ENCODE measurements around the gene STAT6.

STAT6 gene

DNA sequence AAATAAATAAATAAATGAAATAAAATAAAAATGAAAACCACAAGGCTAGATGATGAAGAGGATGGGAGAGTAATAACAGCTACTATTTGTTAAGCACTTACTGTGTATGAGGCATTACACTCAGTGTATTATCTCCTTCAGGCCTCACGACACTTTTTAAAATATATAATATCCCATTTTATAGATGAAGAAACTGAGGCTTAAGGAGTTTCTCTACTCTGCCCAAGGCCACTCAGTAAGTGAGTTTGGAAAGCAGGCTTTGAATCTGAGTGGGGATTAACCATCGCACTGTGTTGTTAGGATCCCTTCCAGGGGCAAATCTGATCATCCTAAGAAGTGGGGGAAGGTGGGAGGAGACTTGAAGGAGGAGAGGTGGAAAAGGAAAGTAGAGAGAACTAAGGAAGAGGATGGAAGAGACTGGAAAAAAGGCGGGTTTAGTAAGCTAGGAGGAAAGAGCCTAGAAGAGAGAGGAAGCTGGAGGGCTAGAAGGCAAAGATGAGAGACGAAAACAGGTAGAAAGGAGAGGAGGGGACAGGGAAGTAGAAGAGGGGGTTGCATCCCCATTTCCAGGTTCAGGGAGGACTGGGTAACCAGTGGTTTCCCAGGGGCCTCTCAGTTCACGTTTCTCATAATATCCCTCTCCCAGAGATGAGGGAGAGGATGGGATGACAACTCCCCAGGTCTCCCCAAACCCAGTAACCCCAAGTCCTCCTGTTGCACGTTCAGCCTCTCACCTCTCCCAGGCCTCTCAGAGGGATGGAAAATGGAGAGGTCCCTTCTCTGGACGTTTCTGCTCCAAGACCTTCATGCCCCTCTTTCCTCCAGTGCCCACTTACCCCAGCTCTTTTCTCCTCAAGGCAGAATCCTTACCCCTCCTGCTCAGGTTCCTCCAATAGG, 1.7 kb downstream of the STAT6 start:
- Histone ChIP-seq H3K9me2 (replicated peaks; ENCODE audit: control insufficient read depth, low read length) (no peaks in the 10 kb centered on the region), H4K20me1 (ENCODE audit: control insufficient read depth, insufficient read depth, low read depth, low read length) (peaks cover 22% of the 10 kb centered on the region; the same call in 1 of the 2 replicates), H3F3A (ENCODE audit: control insufficient read depth, insufficient read depth) (no peaks in the 10 kb centered on the region), H3K36me3 (ENCODE audit: control insufficient read depth, low read length) (peaks cover 62% of the 10 kb centered on the region), H3K27ac (ENCODE audit: low read depth, low read length) (peak overlapping the region; percentile 90), H3K79me2 (ENCODE audit: control insufficient read depth, low read length) (peaks cover 58% of the 10 kb centered on the region), H3K4me1 (ENCODE audit: control insufficient read depth, low read length) (peaks cover 42% of the 10 kb centered on the region), H3K4me3 (ENCODE audit: low read length) (peak overlapping the region; percentile 83), H3K27me3 (ENCODE audit: control insufficient read depth, low read length) (no peaks in the 10 kb centered on the region), H3K9me3 (ENCODE audit: control insufficient read depth, insufficient read depth, low read length) (no peaks in the 10 kb centered on the region), H3K4me2 (ENCODE audit: low read length) (peak overlapping the region; percentile 92)
- no peak for TF ChIP-seq EZH2phosphoT487 (IDR thresholded peaks at IDR 0.05; ENCODE audit: borderline replicate concordance, low read length)
- TF ChIP-seq, protein P1, sequence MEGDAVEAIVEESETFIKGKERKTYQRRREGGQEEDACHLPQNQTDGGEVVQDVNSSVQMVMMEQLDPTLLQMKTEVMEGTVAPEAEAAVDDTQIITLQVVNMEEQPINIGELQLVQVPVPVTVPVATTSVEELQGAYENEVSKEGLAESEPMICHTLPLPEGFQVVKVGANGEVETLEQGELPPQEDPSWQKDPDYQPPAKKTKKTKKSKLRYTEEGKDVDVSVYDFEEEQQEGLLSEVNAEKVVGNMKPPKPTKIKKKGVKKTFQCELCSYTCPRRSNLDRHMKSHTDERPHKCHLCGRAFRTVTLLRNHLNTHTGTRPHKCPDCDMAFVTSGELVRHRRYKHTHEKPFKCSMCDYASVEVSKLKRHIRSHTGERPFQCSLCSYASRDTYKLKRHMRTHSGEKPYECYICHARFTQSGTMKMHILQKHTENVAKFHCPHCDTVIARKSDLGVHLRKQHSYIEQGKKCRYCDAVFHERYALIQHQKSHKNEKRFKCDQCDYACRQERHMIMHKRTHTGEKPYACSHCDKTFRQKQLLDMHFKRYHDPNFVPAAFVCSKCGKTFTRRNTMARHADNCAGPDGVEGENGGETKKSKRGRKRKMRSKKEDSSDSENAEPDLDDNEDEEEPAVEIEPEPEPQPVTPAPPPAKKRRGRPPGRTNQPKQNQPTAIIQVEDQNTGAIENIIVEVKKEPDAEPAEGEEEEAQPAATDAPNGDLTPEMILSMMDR (IDR thresholded peaks at IDR 0.05; ENCODE audit: low read depth, low read length, poor library complexity, severe bottlenecking): no peak

DNA sequence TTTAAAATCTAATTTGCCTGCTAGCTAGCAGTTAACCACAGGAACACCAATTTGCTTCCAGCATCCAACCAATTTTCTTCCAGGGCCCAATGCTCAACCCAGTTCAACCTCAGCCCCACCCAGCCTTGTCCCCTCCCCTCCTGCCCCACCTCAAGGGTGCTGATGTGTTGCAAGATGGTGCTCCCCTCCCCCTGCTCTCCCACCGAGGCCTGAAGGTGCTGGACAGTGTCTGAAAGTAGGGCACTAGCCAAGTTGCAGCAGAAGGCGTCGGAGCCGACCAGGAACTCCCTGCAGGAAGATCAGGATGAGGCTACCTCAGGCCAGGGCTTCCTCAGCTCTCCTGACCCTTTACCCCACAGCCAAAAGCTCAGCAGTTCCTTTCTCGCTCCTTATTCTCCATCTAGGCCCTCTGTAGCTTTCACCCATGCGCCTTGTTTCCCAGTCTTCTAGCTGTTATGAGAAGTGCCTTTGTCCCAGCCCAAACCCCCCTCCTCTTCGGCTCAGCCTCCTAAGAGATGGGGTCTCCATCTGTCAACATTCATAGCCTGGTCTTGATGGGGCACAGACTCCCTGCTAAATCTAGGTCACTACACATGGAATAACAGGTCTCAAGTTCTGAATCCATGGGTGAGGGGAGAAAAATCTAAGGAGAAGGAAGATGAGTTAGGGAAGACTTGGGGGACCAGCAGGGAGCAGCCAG, 3.6 kb downstream of the STAT6 start:
- Histone ChIP-seq H3K4me1 (ENCODE audit: control insufficient read depth, low read length) (peaks cover 38% of the 10 kb centered on the region), H3K27me3 (ENCODE audit: control insufficient read depth, low read length) (no peaks in the 10 kb centered on the region), H3K36me3 (ENCODE audit: control insufficient read depth, low read length) (peaks cover 76% of the 10 kb centered on the region), H3K4me2 (ENCODE audit: low read length) (no peak overlapping the region), H4K20me1 (ENCODE audit: control insufficient read depth, insufficient read depth, low read depth, low read length) (peaks cover 22% of the 10 kb centered on the region; the same call in 1 of the 2 replicates), H3F3A (ENCODE audit: control insufficient read depth, insufficient read depth) (no peaks in the 10 kb centered on the region), H3K27ac (ENCODE audit: low read depth, low read length) (no peak overlapping the region), H3K9me2 (replicated peaks; ENCODE audit: control insufficient read depth, low read length) (no peaks in the 10 kb centered on the region), H3K9me3 (ENCODE audit: control insufficient read depth, insufficient read depth, low read length) (no peaks in the 10 kb centered on the region), H3K4me3 (ENCODE audit: low read length) (no peak overlapping the region), H3K79me2 (ENCODE audit: control insufficient read depth, low read length) (peaks cover 58% of the 10 kb centered on the region)
- no peak for TF ChIP-seq EZH2phosphoT487 (IDR thresholded peaks at IDR 0.05; ENCODE audit: borderline replicate concordance, low read length)
- TF ChIP-seq, protein P1 (IDR thresholded peaks at IDR 0.05; ENCODE audit: low read depth, low read length, poor library complexity, severe bottlenecking): no peak

DNA sequence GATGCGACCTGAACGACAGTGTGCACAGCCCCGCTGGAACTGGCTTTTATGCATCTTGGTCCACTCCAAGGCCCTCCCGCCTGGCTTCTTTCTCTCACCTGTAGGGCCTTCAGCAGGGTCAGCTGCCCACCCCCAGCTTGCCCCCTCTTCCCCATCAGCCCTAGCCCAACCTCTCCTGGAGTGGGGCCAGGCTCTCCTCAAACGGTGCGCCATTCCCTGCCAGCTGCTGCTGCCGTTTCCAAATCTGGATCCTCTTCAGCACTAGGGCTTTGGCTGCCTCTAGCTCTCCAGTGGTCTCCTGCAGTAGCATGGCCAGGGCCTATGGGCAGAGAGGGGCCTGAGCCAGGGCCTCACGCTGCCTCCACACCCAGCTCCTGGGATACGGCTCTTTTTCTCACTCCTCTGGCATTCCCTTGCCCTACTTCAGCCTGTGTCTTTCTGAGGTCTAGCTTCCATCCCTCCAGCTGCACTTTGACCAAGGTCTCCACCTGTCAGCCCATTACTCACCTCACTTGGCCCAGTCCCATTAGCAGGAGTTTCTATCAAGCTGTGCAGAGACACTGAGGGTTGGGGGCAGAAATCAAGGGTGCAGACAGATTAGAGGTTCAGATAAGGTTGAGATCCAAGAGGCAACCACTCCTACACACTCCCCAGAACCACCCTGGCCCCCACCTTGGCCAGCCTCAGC, 5.0 kb downstream of the STAT6 start:
- Histone ChIP-seq H3K4me3 (ENCODE audit: low read length) (no peak overlapping the region), H3K27ac (ENCODE audit: low read depth, low read length) (no peak overlapping the region), H4K20me1 (ENCODE audit: control insufficient read depth, insufficient read depth, low read depth, low read length) (peaks cover 22% of the 10 kb centered on the region; the same call in 1 of the 2 replicates), H3K79me2 (ENCODE audit: control insufficient read depth, low read length) (peaks cover 50% of the 10 kb centered on the region), H3K4me2 (ENCODE audit: low read length) (no peak overlapping the region), H3K9me2 (replicated peaks; ENCODE audit: control insufficient read depth, low read length) (no peaks in the 10 kb centered on the region), H3K27me3 (ENCODE audit: control insufficient read depth, low read length) (no peaks in the 10 kb centered on the region), H3K9me3 (ENCODE audit: control insufficient read depth, insufficient read depth, low read length) (no peaks in the 10 kb centered on the region), H3K36me3 (ENCODE audit: control insufficient read depth, low read length) (peaks cover 86% of the 10 kb centered on the region), H3K4me1 (ENCODE audit: control insufficient read depth, low read length) (peaks cover 25% of the 10 kb centered on the region), H3F3A (ENCODE audit: control insufficient read depth, insufficient read depth) (no peaks in the 10 kb centered on the region)
- TF ChIP-seq EZH2phosphoT487 (IDR thresholded peaks at IDR 0.05; ENCODE audit: borderline replicate concordance, low read length): no peak
- TF ChIP-seq, protein P1 (IDR thresholded peaks at IDR 0.05; ENCODE audit: low read depth, low read length, poor library complexity, severe bottlenecking): no peak

All from DOHH2 (cell line).